NCI-H1694 (cell line): ENCODE results near the gene ARL5C.

Source experiments
- DNase-seq: peaks from one replicate; lab custom pipeline; 2025; lab: John Stamatoyannopoulos, UW

Gene ARL5C

GRCh38 chr17:39165841-39166349, at the start of gene ARL5C:
Gene ARL5C, minus strand, starts transcription at chr17:39166161. Its CDS starts 401 bp downstream, at chr17:39165760.
- DNase-seq = no peak

- DNase-seq = no peak
Measured at GRCh38 chr17:39213852-39214251, 47.9 kb upstream of the ARL5C start.

GRCh38 chr17:39212841-39213480, 47.0 kb upstream of the ARL5C start:
- no peak for DNase-seq

GRCh38 chr17:39212195-39212810, 46.3 kb upstream of the ARL5C start:
- no peak for DNase-seq

- no peak for DNase-seq
Measured at GRCh38 chr17:39210093-39210434, 44.1 kb upstream of the ARL5C start.

- no peak for DNase-seq
Measured at GRCh38 chr17:39209317-39210092, 43.5 kb upstream of the ARL5C start.

GRCh38 chr17:39208893-39209292, 42.9 kb upstream of the ARL5C start:
- peak; percentile 74 for DNase-seq

GRCh38 chr17:39208136-39208535, 42.2 kb upstream of the ARL5C start:
- peak; percentile 50 for DNase-seq

- no peak for DNase-seq
Measured at GRCh38 chr17:39205112-39205526, 39.2 kb upstream of the ARL5C start.

- no peak for DNase-seq
Measured at GRCh38 chr17:39204245-39204644, 38.3 kb upstream of the ARL5C start.

GRCh38 chr17:39200957-39201510, 35.1 kb upstream of the ARL5C start:
- DNase-seq = no peak

GRCh38 chr17:39200070-39200879, 34.3 kb upstream of the ARL5C start, which contains the start of gene RPL19:
Gene RPL19, plus strand, starts transcription at chr17:39200283. Its CDS starts 62 bp downstream, at chr17:39200345.
- DNase-seq = no peak

- DNase-seq = peak; percentile 92
Measured at GRCh38 chr17:39199820-39200069, 33.8 kb upstream of the ARL5C start.

GRCh38 chr17:39198186-39198566, 32.2 kb upstream of the ARL5C start:
- DNase-seq = no peak

GRCh38 chr17:39197380-39198185, 31.6 kb upstream of the ARL5C start, which contains the start of gene CACNB1:
Gene CACNB1, minus strand, starts transcription at chr17:39197669. Its CDS starts 174 bp downstream, at chr17:39197495.
- peak; percentile 63 for DNase-seq

GRCh38 chr17:39196808-39197291, 30.9 kb upstream of the ARL5C start:
- no peak for DNase-seq

- DNase-seq = no peak
Measured at GRCh38 chr17:39196241-39196807, 30.4 kb upstream of the ARL5C start.

- DNase-seq = no peak
Measured at GRCh38 chr17:39195568-39196160, 29.7 kb upstream of the ARL5C start.

- DNase-seq = no peak
Measured at GRCh38 chr17:39194985-39195524, 29.1 kb upstream of the ARL5C start.
